DOHH2 (cell line): ENCODE data around the gene KLHL21.

Source experiments
- CTCF ChIP-seq: fragments of 200-600 bp; sonication (generic); IDR thresholded peaks from one replicate; pipeline ENCODE4 v1.5.1; 2014; ENCODE audit warnings: antibody characterized with exemption, mild to moderate bottlenecking, low read depth, low read length; ENCODE audit not compliant: poor library complexity, severe bottlenecking
- EZH2phosphoT487 ChIP-seq: fragments of 200-600 bp; sonication (generic); IDR thresholded peaks from 2 replicates; pipeline ENCODE4 v1.6.1; 2017; ENCODE audit warnings: borderline replicate concordance, mild to moderate bottlenecking, antibody characterized with exemption, low read length, moderate library complexity, mixed read lengths

DNA sequence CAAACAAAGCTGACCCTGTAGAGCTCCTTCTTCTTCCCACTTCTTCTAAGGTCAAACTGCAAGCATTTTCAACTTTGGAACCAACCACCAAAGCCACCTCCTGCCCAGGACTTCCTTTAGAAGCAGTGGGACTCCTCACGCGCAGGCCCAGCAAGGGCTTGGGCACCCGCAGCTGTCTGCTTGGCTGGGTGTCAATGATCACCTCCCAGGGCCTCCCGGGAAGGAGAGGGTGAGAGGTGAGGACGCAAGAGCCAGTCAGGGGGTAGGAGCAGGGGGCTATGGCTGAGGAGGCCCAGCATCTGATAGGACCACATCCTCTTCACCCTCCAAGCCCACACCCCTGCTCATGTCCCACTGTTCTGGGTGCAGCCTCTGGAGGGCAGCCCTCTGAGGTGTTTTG lies 10.2 kb downstream of the KLHL21 start:
- TF ChIP-seq CTCF (no peak), EZH2phosphoT487 (no peak)
